CD4-positive, alpha-beta T cell (primary cell): ENCODE results near the gene C7orf33. TPM values are rescaled to one million over a fixed set of nuclear protein-coding genes. Genes with fewer than 3 reads are reported as not detected.

Experiments
- ATAC-seq: fragments of 200-7000 bp; cut with Tn5 transposase; one replicate; pipeline ENCODE4 v1.10.0; 2022; ENCODE audit warnings: mild to moderate bottlenecking; ENCODE audit not compliant: poor library complexity
- CTCF ChIA-PET: fragments of 350-600 bp; sonication (Branson Sonifier 250); formaldehyde crosslinking; loops from one replicate; lab custom pipeline; 2021; ENCODE audit warnings: antibody characterized with exemption, inconsistent platforms; lab: Charles Lee
- POLR2A ChIA-PET: fragments of 350-600 bp; sonication (Branson Sonifier 250); formaldehyde crosslinking; loops from one replicate; lab custom pipeline; 2021; ENCODE audit warnings: antibody characterized with exemption, inconsistent platforms; lab: Charles Lee
- DNase-seq, 14 experiments: peaks; one replicate each; pipeline ENCODE4 v3.0.0-alpha.2; 2013 to 2020; ENCODE audit warnings: mixed read lengths in 2 of 14
- H3K27ac ChIP-seq, 2 donors: one replicate each; pipeline versions ENCODE4 v1.5.1 to v1.7.0; 2013; ENCODE audit warnings: low read length in 2 of 2, low read depth in 1 of 2, mild to moderate bottlenecking in 1 of 2
- H3K27me3 ChIP-seq, 2 experiments: 1 replicate in 1 of 2; 2 replicates in 1 of 2; pipeline versions ENCODE4 v1.6.1 to v1.7.0; 2013; ENCODE audit warnings: low read length in 2 of 2, control low read depth in 1 of 2, mild to moderate bottlenecking in 1 of 2, moderate library complexity in 1 of 2; ENCODE audit not compliant: insufficient read depth in 2 of 2, control insufficient read depth in 1 of 2
- H3K36me3 ChIP-seq: one replicate; pipeline ENCODE4 v1.6.1; 2013; ENCODE audit warnings: low read length, control low read depth; ENCODE audit not compliant: insufficient read depth
- H3K4me1 ChIP-seq: one replicate; pipeline ENCODE4 v1.6.1; 2013; ENCODE audit warnings: low read length, control low read depth; ENCODE audit not compliant: insufficient read depth
- H3K4me3 ChIP-seq: one replicate; pipeline ENCODE4 v1.5.1; 2013; ENCODE audit warnings: mild to moderate bottlenecking, low read length, moderate library complexity
- H3K9me3 ChIP-seq, 2 experiments: 1 replicate in 1 of 2; 2 replicates in 1 of 2; pipeline versions ENCODE4 v1.6.1 to v1.7.0; 2013; ENCODE audit warnings: low read length in 2 of 2, mild to moderate bottlenecking in 2 of 2, control low read depth in 1 of 2, moderate library complexity in 1 of 2; ENCODE audit not compliant: control insufficient read depth in 1 of 2, insufficient read depth in 1 of 2
- H3K27ac Mint-ChIP-seq: one replicate; pipeline ENCODE4 v1.8.0; 2020; ENCODE audit warnings: mixed read lengths
- H3K27me3 Mint-ChIP-seq: one replicate; pipeline ENCODE4 v1.8.0; 2021; ENCODE audit warnings: mixed read lengths
- H3K36me3 Mint-ChIP-seq: one replicate; pipeline ENCODE4 v1.8.0; 2021; ENCODE audit warnings: low read depth, mixed read lengths
- H3K4me1 Mint-ChIP-seq: one replicate; pipeline ENCODE4 v1.8.0; 2021; ENCODE audit warnings: low read depth, mixed read lengths
- H3K4me3 Mint-ChIP-seq: one replicate; pipeline ENCODE4 v1.8.0; 2020; ENCODE audit warnings: mild to moderate bottlenecking, mixed read lengths
- H3K9me3 Mint-ChIP-seq: one replicate; pipeline ENCODE4 v1.8.0; 2020; ENCODE audit warnings: mixed read lengths
- CTCF ChIP-seq: fragments of 200-600 bp; IDR thresholded peaks from one replicate; pipeline ENCODE4 v1.8.0; 2022; ENCODE audit warnings: antibody characterized with exemption, mild to moderate bottlenecking
- intact Hi-C, 2 experiments: fragments of 100-400 bp; cut with DNase I in 1 of 2; cut with micrococcal nuclease in 1 of 2; formaldehyde crosslinking; loops; one replicate each; pipeline versions ENCODE4 v1.15.1 to v1.9.0; 2023 to 2025; cut with DNase I, micrococcal nuclease
- total RNA-seq, 174 experiments: library from RNA in 2 of 174; stranded (reverse) in 2 of 174; gene quantifications; one replicate each; pipeline ENCODE4 v1.2.3 and lab custom pipeline; 2021 to 2026

The C7orf33 gene
- total RNA-seq, 2 experiments from 2014 or later: not detected

- H3K4me1 Mint-ChIP-seq: no peaks in the 10 kb centered on the region
- ATAC-seq (no peak), DNase-seq (no peak)
- H3K27ac ChIP-seq: no peak overlapping the region
- H3K9me3 ChIP-seq: peaks cover 0 to 3% of the 10 kb centered on the region in 2 experiments
- no peak overlapping the region for H3K4me3 Mint-ChIP-seq
- H3K27me3 ChIP-seq: no peaks in the 10 kb centered on the region
- no peaks in the 10 kb centered on the region for H3K27me3 Mint-ChIP-seq
- H3K27ac Mint-ChIP-seq: no peak overlapping the region
- TF ChIP-seq CTCF: no peak
- H3K4me3 ChIP-seq: no peak overlapping the region
- H3K36me3 Mint-ChIP-seq: no peaks in the 10 kb centered on the region
- intact Hi-C loops: no loop called here
- no peaks in the 10 kb centered on the region for H3K36me3 ChIP-seq
- ChIA-PET POLR2A (no interaction called here), CTCF (no interaction called here)
- no peaks in the 10 kb centered on the region for H3K4me1 ChIP-seq
- H3K9me3 Mint-ChIP-seq: peaks cover 9% of the 10 kb centered on the region
Observed at GRCh38 chr7:148545172-148545571, 45.4 kb upstream of the C7orf33 start.

GRCh38 chr7:148545932-148546331 lies 44.6 kb upstream of the C7orf33 start:
- intact Hi-C loops: no loop called here
- Histone ChIP-seq H3K4me3 (no peak overlapping the region), H3K36me3 (no peaks in the 10 kb centered on the region), H3K27ac (no peak overlapping the region), H3K27me3 (no peaks in the 10 kb centered on the region), H3K9me3 (no peaks in the 10 kb centered on the region), H3K4me1 (no peaks in the 10 kb centered on the region)
- Mint-ChIP-seq H3K9me3 (peaks cover 10% of the 10 kb centered on the region), H3K27me3 (no peaks in the 10 kb centered on the region), H3K27ac (no peak overlapping the region), H3K36me3 (no peaks in the 10 kb centered on the region), H3K4me1 (no peaks in the 10 kb centered on the region), H3K4me3 (no peak overlapping the region)
- POLR2A ChIA-PET: no interaction called here
- DNase-seq: no peak
- TF ChIP-seq CTCF: no peak
- no peak for ATAC-seq
- CTCF ChIA-PET: no interaction called here

GRCh38 chr7:148546857-148547256 lies 43.7 kb upstream of the C7orf33 start:
- Histone ChIP-seq H3K4me1 (no peaks in the 10 kb centered on the region), H3K4me3 (no peak overlapping the region), H3K9me3 (no peaks in the 10 kb centered on the region), H3K27me3 (no peaks in the 10 kb centered on the region), H3K27ac (no peak overlapping the region), H3K36me3 (no peaks in the 10 kb centered on the region)
- TF ChIP-seq CTCF: no peak
- H3K9me3 Mint-ChIP-seq: peaks cover 13% of the 10 kb centered on the region
- H3K4me3 Mint-ChIP-seq: no peak overlapping the region
- ChIA-PET CTCF (no interaction called here), POLR2A (no interaction called here)
- DNase-seq: no peak
- no peaks in the 10 kb centered on the region for H3K36me3 Mint-ChIP-seq
- no peaks in the 10 kb centered on the region for H3K4me1 Mint-ChIP-seq
- no peak for ATAC-seq
- intact Hi-C loops: no loop called here
- no peaks in the 10 kb centered on the region for H3K27me3 Mint-ChIP-seq
- no peak overlapping the region for H3K27ac Mint-ChIP-seq
